ENCODE measurements around the gene EXPH5.

Gene EXPH5

GRCh38 chr11:108516125-108516524 lies 77.4 kb downstream of the EXPH5 start:
- DNase-seq (ENCODE audit: low read depth, low spot score), result no peak

GRCh38 chr11:108512708-108513107 lies 80.9 kb downstream of the EXPH5 start:
- no peak for DNase-seq (ENCODE audit: low read depth, low spot score)

GRCh38 chr11:108511851-108512474 lies 81.6 kb downstream of the EXPH5 start:
- DNase-seq (ENCODE audit: low read depth, low spot score), result no peak

DNA sequence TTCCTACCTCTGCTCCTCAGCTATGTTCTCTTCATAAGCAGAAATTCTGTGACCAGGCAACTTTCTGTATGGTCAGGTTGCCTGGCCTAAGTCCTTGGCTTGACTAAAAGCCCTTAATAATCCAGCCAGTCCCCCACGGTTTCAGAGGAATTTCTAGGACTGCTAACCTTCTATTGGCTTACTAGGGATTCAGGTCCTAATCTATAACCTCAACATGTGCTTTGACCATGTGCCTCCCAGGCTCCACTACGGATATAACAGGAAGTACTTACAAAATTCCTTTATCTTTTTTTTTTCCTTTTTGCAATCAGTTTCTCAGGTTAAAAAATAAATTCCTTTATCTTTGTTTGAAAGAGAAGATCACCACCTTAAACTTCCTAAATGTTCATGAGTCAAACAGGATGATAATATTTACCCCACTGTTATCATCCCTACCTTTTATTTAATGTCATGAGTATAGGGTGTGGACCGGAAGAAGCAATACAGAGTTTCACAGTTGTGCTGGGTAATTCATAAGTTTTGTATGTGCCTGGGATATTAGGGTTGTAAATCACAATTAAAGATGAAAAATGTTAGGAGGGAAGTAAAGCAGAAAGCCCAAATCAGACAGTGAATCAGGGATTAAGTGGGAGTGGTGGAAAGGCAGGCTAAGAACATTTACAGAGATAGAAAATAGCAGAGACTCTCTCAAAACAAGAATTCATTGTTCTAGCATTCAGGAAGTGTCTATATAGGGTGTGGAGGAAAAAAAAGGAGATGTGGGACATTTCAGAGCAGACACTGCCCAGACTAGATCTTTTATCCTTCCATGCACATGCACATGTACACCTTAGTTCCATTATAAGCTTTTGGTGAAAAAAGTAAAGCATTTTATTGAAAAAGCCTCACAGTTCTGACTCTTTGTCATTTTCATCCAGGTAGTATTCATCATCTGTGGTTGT lies 84.6 kb downstream of the EXPH5 start:
- no peak for DNase-seq (ENCODE audit: low read depth, low spot score)

- no peak for DNase-seq (ENCODE audit: low read depth, low spot score)
Measured at GRCh38 chr11:108501396-108501795, 92.2 kb downstream of the EXPH5 start.

DNA sequence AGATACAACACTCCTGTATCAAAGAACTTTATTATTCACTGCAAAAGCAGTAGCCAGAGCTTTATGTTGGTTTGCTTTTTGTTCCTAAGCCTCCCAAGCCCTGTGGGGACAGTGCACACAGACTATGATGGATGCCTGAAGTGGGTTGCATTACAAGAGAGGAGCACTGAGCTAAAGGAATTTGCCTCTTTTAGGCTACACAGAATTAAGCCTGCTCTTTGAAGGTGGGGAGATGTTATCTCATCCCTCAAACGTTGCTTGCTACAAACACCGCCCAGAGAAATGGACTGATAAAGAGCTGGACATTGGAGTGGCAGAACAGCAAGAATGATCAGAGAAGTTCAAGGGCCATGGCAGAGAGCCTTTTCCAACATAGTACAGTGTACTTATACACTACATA lies 92.8 kb downstream of the EXPH5 start:
- DNase-seq (ENCODE audit: low read depth, low spot score), result peak; percentile 81

GRCh38 chr11:108500169-108500568 lies 93.4 kb downstream of the EXPH5 start:
- DNase-seq (ENCODE audit: low read depth, low spot score), result no peak

DNA sequence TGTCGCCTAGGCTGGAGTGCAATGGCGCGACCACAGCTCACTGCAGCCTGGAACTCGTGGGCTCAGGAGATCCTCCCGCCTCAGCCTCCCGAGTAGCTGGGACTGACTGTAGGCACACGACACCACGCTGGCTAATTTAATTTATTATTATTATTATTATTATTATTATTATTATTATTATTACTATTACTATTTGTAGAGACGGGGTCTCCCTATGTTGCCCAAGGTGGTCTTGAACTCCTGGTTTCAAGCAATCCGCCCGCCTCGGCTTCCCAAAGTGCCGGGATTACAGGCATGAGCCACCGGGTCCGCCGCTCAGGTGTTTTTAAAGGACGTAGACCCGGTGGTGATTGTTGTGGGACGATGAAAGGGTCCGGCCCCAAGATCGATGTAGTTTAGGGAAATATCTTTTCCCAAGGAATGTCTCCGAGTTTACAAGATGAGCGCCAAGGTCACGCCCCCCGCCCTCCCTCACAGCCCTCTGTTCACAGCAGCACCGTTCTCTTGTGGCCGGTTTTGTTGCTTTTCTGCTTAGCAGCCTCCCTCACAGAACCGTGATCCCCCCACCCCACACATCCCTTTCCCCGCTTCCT lies 94.7 kb downstream of the EXPH5 start:
- DNase-seq (ENCODE audit: low read depth, low spot score), result peak; percentile 44

DNA sequence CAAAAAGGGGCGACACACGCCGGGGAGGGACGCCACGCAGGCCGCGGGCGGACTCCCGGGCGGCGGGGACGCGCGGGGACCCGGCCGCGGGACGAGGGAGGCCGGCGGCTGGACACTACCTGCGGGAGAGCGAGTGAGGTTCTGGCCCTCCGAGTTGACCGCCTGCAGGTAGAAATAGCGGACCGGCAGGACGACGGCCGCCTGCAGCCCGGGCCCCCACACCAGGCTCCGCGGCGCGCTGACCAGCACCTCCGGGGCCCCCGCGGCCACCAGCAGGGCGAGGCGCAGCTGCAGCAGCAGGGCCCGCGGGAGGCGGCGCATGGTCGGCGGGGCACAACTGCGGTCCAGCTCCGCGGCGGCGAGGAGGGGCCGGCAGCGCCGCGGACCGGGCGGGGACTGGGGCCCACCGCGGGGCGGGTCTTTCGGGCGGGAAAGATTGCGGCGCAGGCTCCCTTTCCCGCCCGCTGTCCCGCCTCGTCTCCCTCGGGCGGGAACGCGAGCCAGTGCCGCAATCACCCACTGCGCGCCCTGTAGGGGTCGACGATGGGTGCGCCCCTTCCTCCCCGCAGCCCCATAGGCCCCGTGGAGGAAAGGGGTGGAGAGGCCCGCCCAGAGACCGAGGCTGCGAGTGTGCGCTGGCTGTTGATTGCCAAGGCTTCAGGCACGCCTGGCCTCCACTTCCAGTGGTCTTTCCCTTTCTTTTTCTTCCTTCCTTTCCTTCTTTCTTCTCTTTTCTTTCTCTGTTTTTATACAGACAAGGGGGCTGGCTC lies 95.3 kb downstream of the EXPH5 start, which contains the start of gene POGLUT3:
Gene POGLUT3 (minus strand): TSS at position 339 of the 770 bp plus-strand sequence. CDS start 18 bp downstream, at position 321.
- DNase-seq (ENCODE audit: low read depth, low spot score), result peak; percentile 67

- peak; percentile 97 for DNase-seq (ENCODE audit: low read depth, low spot score)
Measured at GRCh38 chr11:108497317-108498045, 96.1 kb downstream of the EXPH5 start.

GRCh38 chr11:108496643-108497256 lies 96.8 kb downstream of the EXPH5 start:
- DNase-seq (ENCODE audit: low read depth, low spot score), result peak; percentile 29

DNA sequence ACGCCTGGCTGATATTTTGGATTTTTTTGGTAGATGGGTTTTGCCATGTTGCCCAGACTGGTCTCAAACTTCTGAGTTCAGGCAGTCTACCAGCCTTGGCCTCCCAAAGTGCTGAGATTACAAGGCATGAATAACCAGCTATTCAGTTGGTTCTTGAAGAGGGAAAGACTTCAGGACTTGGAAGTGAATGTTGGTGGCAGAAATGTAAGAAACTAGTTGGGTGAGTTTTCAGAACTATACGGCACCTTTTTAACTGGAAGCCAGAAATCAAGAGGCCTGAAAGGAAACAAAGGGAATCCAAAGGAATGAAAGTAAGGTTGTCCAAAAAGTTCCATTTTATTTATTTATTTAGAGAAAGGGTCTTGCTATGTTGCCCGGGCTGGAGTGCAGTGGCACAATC lies 98.2 kb downstream of the EXPH5 start:
- DNase-seq (ENCODE audit: low read depth, low spot score), result no peak

GRCh38 chr11:108494182-108494581 lies 99.4 kb downstream of the EXPH5 start:
- DNase-seq (ENCODE audit: low read depth, low spot score), result no peak

DNA sequence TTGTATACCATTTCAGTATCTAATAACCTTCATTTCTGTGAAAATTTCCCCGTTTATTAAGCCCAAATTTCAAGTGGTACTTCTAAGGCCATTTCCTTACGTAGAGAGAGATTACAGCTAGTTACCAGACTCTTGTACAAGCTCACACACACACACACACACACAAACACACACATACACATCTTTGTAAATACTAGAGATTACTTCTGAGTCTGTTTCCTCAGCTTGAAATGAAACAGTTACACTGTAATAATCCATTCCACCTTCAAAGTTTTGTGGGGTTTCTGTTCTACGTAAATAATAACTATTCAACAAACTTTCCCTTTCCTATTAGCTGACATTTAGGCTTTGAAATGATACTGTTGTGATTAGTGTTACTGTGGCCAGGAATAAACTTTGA lies 101.6 kb downstream of the EXPH5 start:
- DNase-seq (ENCODE audit: low read depth, low spot score), result no peak

- DNase-seq (ENCODE audit: low read depth, low spot score), result peak; percentile 25
Measured at GRCh38 chr11:108486828-108487227, 106.7 kb downstream of the EXPH5 start.

DNA sequence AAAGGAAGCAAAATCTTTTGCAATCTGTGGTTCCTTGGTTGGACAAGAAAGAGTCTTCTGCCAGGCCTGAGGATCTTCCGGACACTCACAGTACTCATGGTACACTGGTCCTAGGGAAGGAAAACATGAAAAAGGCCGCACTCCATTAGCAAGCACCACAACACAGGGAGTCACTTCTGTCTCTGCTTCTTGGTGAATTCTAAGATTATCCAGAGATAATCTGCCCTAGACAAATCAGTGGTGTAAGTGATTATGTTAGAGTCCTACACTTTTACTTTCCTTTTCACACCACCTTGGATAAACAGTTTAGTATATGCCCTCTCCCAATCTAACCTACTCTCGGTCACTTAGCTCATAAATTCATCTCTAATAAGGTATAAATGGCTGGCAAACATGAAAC lies 107.2 kb downstream of the EXPH5 start:
- no peak for DNase-seq (ENCODE audit: low read depth, low spot score)

DNA sequence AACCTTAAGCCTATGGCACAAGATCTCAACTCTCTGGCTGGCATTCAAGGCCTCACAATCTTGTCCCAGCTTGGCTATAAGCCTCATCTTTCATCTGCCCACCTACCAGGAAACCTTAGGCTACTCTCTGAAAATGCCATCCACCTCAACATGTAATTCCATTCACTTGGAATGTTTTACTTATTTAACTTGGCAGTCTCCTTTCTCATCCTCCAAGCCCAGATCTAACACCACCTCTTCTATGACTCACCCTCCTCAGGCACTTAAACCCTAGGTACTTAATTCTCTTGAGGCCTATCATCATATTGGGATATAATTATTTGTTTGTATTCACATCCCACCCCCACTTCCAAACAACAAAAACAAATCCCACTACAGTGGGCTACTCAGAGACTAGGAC lies 110.4 kb downstream of the EXPH5 start:
- DNase-seq (ENCODE audit: low read depth, low spot score), result no peak

DNA sequence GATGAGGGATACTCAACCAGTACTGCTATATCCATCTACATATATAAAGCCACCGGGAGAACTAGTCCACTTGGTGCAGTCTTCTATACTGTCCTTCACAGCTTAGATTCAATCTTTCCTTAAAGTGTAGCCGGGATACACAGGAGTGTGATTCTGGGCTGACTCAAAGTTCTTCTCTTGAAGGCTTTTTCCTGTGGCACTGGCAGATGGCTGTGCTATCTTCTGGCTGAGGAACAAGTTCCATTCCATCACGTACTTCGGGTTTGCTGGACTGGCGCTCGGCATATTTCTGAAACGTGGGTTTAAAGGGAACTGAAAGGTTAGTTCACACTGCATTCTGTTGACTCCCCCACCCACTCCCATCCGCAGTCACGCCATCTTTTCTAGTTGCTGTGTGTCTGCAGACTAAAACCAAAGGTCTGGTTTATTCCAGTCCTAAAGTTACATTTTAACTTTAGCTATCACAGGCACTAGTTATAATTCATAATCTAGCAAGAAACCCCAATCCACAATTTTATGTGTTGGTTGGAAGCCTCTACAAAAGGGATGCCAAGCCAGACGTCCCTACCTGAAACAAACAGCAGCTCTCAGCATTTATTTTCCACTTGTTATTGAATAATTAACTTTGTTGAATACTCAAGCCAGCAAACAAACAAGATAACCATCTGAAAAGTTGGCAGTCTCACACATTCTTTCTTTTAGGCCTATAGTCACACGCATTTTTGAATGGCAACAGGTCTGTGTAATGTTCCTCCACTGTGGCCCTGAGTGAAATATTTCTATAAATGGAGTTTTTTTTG lies 118.7 kb downstream of the EXPH5 start:
- DNase-seq (ENCODE audit: low read depth, low spot score), result no peak

- DNase-seq (ENCODE audit: low read depth, low spot score), result no peak
Measured at GRCh38 chr11:108472681-108473080, 120.9 kb downstream of the EXPH5 start.

GRCh38 chr11:108468478-108468864 lies 125.1 kb downstream of the EXPH5 start:
- DNase-seq (ENCODE audit: low read depth, low spot score), result no peak

Measured in ELF-1 (cell line).